ENCODE measurements around the gene ZCCHC7. TPM values are rescaled to one million over a fixed set of nuclear protein-coding genes. Genes with fewer than 3 reads are reported as not detected.

The ZCCHC7 gene
- polyA plus RNA-seq, 3 donors, result 8.7 to 12.9 (median 12.5) TPM

DNA sequence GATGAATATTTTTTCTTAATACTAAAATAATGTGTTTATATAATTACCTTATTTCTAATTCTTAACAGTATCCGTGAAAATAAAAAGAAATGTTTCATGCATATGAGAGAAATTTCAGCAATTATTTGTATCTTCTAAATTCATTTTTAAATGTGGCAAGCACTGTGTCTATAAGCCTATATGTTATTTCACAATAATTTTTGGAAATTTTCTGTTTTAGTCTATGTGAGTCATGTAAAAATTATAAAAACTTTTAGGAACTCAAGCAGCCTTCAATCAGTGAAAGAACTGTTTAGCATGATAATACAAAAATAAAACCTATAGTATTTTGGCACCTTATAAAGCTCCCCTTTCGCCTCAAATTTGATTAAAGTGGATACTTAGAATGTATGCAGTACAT lies 96.8 kb downstream of the ZCCHC7 start:
- H4K20me1 ChIP-seq (ENCODE audit: insufficient read depth, low read length), result no peaks in the 10 kb centered on the region
- TF ChIP-seq, protein P1, sequence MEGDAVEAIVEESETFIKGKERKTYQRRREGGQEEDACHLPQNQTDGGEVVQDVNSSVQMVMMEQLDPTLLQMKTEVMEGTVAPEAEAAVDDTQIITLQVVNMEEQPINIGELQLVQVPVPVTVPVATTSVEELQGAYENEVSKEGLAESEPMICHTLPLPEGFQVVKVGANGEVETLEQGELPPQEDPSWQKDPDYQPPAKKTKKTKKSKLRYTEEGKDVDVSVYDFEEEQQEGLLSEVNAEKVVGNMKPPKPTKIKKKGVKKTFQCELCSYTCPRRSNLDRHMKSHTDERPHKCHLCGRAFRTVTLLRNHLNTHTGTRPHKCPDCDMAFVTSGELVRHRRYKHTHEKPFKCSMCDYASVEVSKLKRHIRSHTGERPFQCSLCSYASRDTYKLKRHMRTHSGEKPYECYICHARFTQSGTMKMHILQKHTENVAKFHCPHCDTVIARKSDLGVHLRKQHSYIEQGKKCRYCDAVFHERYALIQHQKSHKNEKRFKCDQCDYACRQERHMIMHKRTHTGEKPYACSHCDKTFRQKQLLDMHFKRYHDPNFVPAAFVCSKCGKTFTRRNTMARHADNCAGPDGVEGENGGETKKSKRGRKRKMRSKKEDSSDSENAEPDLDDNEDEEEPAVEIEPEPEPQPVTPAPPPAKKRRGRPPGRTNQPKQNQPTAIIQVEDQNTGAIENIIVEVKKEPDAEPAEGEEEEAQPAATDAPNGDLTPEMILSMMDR (IDR thresholded peaks at IDR 0.05), result no peak
- H3K4me1 Mint-ChIP-seq, result no peaks in the 10 kb centered on the region
- H3K4me3 ChIP-seq (replicated peaks in 1 of 3; ENCODE audit: low read depth in 2 of 3, low read length in 3 of 3), result no peak overlapping the region
- no peak overlapping the region for H3K27ac ChIP-seq (ENCODE audit: low read depth in 1 of 2, low read length in 2 of 2)
- no peaks in the 10 kb centered on the region for H3K4me1 ChIP-seq (ENCODE audit: control insufficient read depth in 1 of 2, insufficient read depth in 2 of 2, low read length in 2 of 2)
- H3K9ac ChIP-seq (ENCODE audit: insufficient read depth, low read length, poor library complexity, severe bottlenecking), result no peak overlapping the region
- no peak overlapping the region for H2AFZ ChIP-seq (ENCODE audit: insufficient read depth, low read depth, low read length, poor library complexity, severe bottlenecking)
- no peaks in the 10 kb centered on the region for H3K27me3 ChIP-seq (ENCODE audit: control insufficient read depth in 2 of 2, insufficient read depth in 2 of 2, low read length in 2 of 2)
- H3K79me2 ChIP-seq (ENCODE audit: insufficient read depth, low read length), result no peaks in the 10 kb centered on the region
- WGBS (ENCODE audit: insufficient coverage), result no CpG with 5 or more reads among the region's 2 CpGs
- H3K4me2 ChIP-seq (replicated peaks; ENCODE audit: extremely low read depth, low read length, poor library complexity, severe bottlenecking), result no peak overlapping the region
- no peak for DNase-seq
- intact Hi-C loops (cut with micrococcal nuclease), result no loop called here
- no peaks in the 10 kb centered on the region for H3K9me3 ChIP-seq (replicated peaks in 1 of 2; ENCODE audit: control insufficient read depth in 1 of 2, insufficient read depth in 1 of 2, low read length in 2 of 2)
- H3K36me3 Mint-ChIP-seq, result peaks cover 2 to 9% of the 10 kb centered on the region in 2 donors
- no peak overlapping the region for H3K27ac Mint-ChIP-seq
- H3K27me3 Mint-ChIP-seq (ENCODE audit: low read depth in 3 of 3), result peaks cover 0 to 2% (median 2%) of the 10 kb centered on the region in 3 donors
- H3K9me3 Mint-ChIP-seq, result peaks cover 0 to 2% (median 0%) of the 10 kb centered on the region in 7 donors
- no peak overlapping the region for H3K4me3 Mint-ChIP-seq
- no peaks in the 10 kb centered on the region for H3K36me3 ChIP-seq (replicated peaks in 1 of 2; ENCODE audit: control insufficient read depth in 1 of 2, insufficient read depth in 2 of 2, low read length in 2 of 2)

DNA sequence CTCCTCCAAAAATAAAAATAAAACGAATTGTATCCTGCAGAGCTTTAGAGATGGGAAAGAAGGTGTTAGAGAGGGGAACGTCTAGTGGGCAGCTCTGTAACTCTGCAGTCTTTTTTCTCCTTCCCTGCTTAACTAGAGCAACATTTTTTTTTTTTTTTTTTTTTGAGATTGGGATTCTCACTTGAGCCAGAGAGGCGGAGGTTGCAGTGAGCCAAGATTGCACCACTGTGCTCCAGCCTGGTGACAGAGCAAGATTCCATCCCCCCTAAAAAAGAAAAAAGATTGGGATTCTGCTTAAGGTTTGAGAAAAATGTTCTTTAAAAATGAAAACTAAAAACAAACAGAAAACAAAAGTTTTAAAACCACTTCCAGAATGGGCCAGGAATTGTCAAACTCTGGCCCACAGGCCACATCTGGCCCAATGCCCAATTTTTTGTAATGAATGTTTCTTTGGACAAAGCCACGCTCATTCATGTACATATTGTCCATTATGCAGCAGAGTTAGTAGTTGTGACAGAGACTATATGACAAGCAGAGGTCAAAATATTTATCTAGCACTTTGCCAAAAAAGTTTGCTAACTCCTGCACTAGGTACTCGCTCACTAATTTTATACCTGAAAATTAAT lies 98.5 kb downstream of the ZCCHC7 start:
- H4K20me1 ChIP-seq (ENCODE audit: insufficient read depth, low read length), result no peaks in the 10 kb centered on the region
- peaks cover 0 to 2% (median 0%) of the 10 kb centered on the region in 7 donors for H3K9me3 Mint-ChIP-seq
- H3K4me3 Mint-ChIP-seq, result no peak overlapping the region
- no peaks in the 10 kb centered on the region for H3K36me3 ChIP-seq (replicated peaks in 1 of 2; ENCODE audit: control insufficient read depth in 1 of 2, insufficient read depth in 2 of 2, low read length in 2 of 2)
- H3K4me1 Mint-ChIP-seq, result no peaks in the 10 kb centered on the region
- no peak for DNase-seq
- TF ChIP-seq, protein P1 (IDR thresholded peaks at IDR 0.05), result no peak
- H3K27ac ChIP-seq (ENCODE audit: low read depth in 1 of 2, low read length in 2 of 2), result no peak overlapping the region
- peaks cover 4 to 12% of the 10 kb centered on the region in 2 donors for H3K36me3 Mint-ChIP-seq
- H3K27ac Mint-ChIP-seq, result peak overlapping the region in 1 of 7 donors; percentile 75
- no peak overlapping the region for H3K4me2 ChIP-seq (replicated peaks; ENCODE audit: extremely low read depth, low read length, poor library complexity, severe bottlenecking)
- H2AFZ ChIP-seq (ENCODE audit: insufficient read depth, low read depth, low read length, poor library complexity, severe bottlenecking), result no peak overlapping the region
- H3K9ac ChIP-seq (ENCODE audit: insufficient read depth, low read length, poor library complexity, severe bottlenecking), result no peak overlapping the region
- peaks cover 0 to 2% (median 2%) of the 10 kb centered on the region in 3 donors for H3K27me3 Mint-ChIP-seq (ENCODE audit: low read depth in 3 of 3)
- 100% methylated on average over 1 of the region's 5 CpGs for WGBS (ENCODE audit: insufficient coverage)
- no peak overlapping the region for H3K4me3 ChIP-seq (replicated peaks in 1 of 3; ENCODE audit: low read depth in 2 of 3, low read length in 3 of 3)
- no peaks in the 10 kb centered on the region for H3K79me2 ChIP-seq (ENCODE audit: insufficient read depth, low read length)
- no peaks in the 10 kb centered on the region for H3K9me3 ChIP-seq (replicated peaks in 1 of 2; ENCODE audit: control insufficient read depth in 1 of 2, insufficient read depth in 1 of 2, low read length in 2 of 2)
- intact Hi-C loops (cut with micrococcal nuclease), result no loop called here
- no peaks in the 10 kb centered on the region for H3K4me1 ChIP-seq (ENCODE audit: control insufficient read depth in 1 of 2, insufficient read depth in 2 of 2, low read length in 2 of 2)
- no peaks in the 10 kb centered on the region for H3K27me3 ChIP-seq (ENCODE audit: control insufficient read depth in 2 of 2, insufficient read depth in 2 of 2, low read length in 2 of 2)
